DMS 273 (cell line): ENCODE data around the gene SET.

Experiments
- DNase-seq: peaks from one replicate; lab custom pipeline; 2025; ENCODE audit not compliant: unreplicated experiment; lab: John Stamatoyannopoulos, UW

The SET gene

GRCh38 chr9:128728298-128728697 is 39.3 kb downstream of the SET start:
- no peak for DNase-seq

GRCh38 chr9:128729302-128729701 is 40.3 kb downstream of the SET start:
- DNase-seq: peak; percentile 87

DNA sequence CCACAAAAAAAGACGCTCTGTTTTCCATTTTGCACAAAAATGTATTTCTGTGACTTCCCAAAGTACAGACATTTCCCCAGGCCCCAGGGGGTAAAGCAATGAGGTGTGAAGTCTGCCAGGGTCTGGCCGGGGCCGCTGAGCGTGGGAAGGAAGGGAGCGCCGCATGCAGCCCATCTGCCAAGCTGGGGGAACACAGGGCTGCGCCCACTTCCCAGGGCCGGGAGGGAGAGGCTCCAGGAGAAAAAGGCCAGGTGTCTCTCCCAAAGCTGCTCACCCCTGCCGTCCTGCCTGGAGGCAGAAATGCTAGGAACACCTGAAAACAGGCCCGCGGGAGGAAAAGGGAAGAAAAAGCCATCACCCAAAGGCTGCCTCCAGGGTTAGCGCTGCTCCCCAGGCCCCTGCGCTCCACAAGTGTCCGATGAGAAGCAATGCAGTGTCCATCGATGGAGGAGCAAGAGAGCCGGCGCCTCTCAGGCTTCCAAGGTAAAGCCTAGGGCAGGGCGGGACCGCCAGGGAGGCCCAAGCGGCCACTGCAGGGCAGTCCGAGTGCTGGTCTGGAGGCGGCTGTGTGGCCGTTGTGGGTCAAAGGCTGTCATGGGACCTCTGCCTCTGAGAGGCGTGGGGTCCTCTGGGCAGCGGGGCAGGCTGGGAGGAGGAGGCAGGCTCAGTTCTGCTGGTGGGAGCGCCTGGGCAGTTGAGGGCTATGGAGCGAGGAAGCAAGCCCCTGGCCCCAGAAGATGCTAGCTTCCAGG is 40.9 kb downstream of the SET start:
- DNase-seq: peak; percentile 77

DNA sequence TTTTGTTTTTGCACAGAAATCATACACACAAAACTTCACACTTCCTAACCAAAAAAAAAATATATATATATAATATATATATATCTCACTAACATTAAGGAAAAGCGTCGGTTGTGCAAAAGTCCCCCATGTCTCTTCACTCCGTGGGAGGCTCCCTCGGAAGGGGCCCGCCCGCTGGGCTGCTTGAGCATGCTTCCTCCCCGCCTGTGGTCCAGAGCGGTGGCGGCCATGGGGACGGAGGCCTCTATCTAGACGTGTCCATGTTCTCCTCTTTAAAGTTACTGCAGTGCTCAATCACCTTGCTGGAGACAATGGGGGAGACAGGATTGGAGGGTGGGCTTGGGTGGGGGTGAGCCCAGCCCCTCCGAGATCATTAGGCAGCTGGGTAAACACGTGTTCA is 42.1 kb downstream of the SET start:
- no peak for DNase-seq

- no peak for DNase-seq
Observed at GRCh38 chr9:128731691-128732090, 42.7 kb downstream of the SET start.

- DNase-seq: no peak
Observed at GRCh38 chr9:128732576-128732975, 43.6 kb downstream of the SET start.

DNA sequence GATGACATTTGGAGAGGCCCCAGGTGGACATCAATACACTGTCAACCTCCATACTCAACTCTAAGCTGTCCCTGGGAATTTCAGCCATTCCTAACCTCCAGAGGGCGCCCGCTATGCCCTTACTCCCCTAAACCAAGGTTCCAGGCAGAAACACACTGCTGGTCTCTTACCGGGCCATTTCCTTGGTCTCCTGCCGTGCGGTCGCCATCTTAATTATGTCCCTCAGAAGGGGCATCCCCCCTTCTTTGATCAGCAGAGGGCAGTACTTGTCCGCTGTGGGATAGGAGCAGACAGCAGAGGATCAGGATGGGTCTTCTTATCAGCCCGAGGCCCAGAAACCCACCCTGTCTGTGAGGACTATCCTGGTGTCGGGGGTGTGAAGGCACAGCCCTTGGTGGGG is 44.2 kb downstream of the SET start:
- peak; percentile 95 for DNase-seq

GRCh38 chr9:128735373-128735772 is 46.4 kb downstream of the SET start:
- DNase-seq: peak; percentile 44

DNA sequence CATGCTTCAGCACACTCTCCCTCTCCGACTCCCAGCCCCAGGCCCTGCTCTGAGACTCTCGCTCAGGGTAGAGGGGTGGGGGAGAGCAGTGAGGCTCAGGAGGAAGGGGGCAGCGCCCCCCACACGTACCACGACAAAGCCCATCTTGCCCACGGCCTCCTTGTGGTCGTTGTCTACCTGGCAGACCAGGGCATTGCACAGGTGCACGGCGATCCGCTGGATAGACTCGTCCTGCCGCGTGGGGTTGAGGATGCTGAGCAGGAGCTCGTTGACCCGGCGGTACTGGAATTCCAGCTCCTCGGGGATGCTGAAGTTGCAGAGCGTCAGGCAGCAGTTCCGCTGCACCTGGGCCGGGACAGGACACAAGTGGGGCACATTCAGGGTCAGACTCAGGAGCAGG is 53.4 kb downstream of the SET start:
- DNase-seq: no peak

GRCh38 chr9:128743421-128743820 is 54.4 kb downstream of the SET start:
- no peak for DNase-seq
